Measurements from ENCODE around the gene CNGA3. TPM values are rescaled to one million over a fixed set of nuclear protein-coding genes. Genes with fewer than 3 reads are reported as not detected.

Gene CNGA3
- total RNA-seq, 2 experiments from 2014 or later = not detected

Other genes starting within 250 kb of the CNGA3 start
- 100 to 1,000 TPM; 147 to 159 TPM for gene INPP4A, start 98.4 kb downstream of the CNGA3 start, total RNA-seq

All from activated naive CD8-positive, alpha-beta T cell treated with anti-CD3 and anti-CD28 coated beads, Interleukin-2, amount 10 ng/mL, durations not matched to agents 7 days and 5 days (primary cell).